IMR-90 (cell line): Measurements from ENCODE around the gene SLC34A3. TPM values are rescaled to one million over a fixed set of nuclear protein-coding genes. Genes with fewer than 3 reads are reported as not detected.

ENCODE experiments used
- ATAC-seq: fragments of 200-7000 bp; cut with Tn5 transposase; 2 replicates; pipeline ENCODE4 v1.9.1; 2020; ENCODE audit warnings: low read depth, mild to moderate bottlenecking, moderate library complexity
- BruUV-seq: library from RNA; stranded (reverse); fragments of 400-500 nt; replicated peaks from 2 replicates; lab custom pipeline; 2021; lab: Mats Ljungman, UMichigan
- CTCF ChIA-PET: fragments of 300-600 bp; formaldehyde crosslinking; extraction: SDS; loops from one replicate; lab custom pipeline; 2021; ENCODE audit warnings: antibody characterized with exemption; lab: Yijun Ruan, JAX
- POLR2A ChIA-PET: fragments of 300-600 bp; sonication (Branson Sonifier 250); formaldehyde crosslinking; loops from one replicate; lab custom pipeline; 2022; ENCODE audit warnings: antibody characterized with exemption; ENCODE audit not compliant: unreplicated experiment; lab: Charles Lee
- DNase-seq: peaks from one replicate; pipeline ENCODE4 v3.0.0; 2013
- H2AFZ ChIP-seq: replicated peaks from 2 replicates; pipeline ENCODE3; 2013; ENCODE audit warnings: low read length, mild to moderate bottlenecking; ENCODE audit not compliant: poor library complexity
- H2AK5ac ChIP-seq: 2 replicates; pipeline ENCODE4 v1.6.1; 2013; ENCODE audit warnings: low read depth, low read length, inconsistent platforms
- H2AK9ac ChIP-seq: replicated peaks from 2 replicates; pipeline ENCODE3; 2013; ENCODE audit warnings: mild to moderate bottlenecking, low read depth, low read length, moderate library complexity; ENCODE audit not compliant: poor library complexity
- H2BK120ac ChIP-seq: 2 replicates; pipeline ENCODE4 v1.6.1; 2013; ENCODE audit warnings: low read depth, low read length, inconsistent platforms
- H2BK15ac ChIP-seq: 3 replicates; pipeline ENCODE4 v1.6.1; 2013; ENCODE audit warnings: low read depth, low read length, inconsistent platforms
- H2BK20ac ChIP-seq: 2 replicates; pipeline ENCODE4 v1.6.1; 2013; ENCODE audit warnings: low read depth, mild to moderate bottlenecking, inconsistent platforms, low read length, moderate library complexity
- H2BK5ac ChIP-seq: 2 replicates; pipeline ENCODE4 v1.6.1; 2013; ENCODE audit warnings: mild to moderate bottlenecking, low read depth, low read length, inconsistent platforms; ENCODE audit not compliant: poor library complexity, severe bottlenecking
- H3K14ac ChIP-seq: replicated peaks from 2 replicates; pipeline ENCODE4 v1.6.1; 2013; ENCODE audit warnings: low read depth, low read length, inconsistent platforms
- H3K18ac ChIP-seq: 2 replicates; pipeline ENCODE4 v1.6.1; 2013; ENCODE audit warnings: low read depth, low read length, control low read depth
- H3K23ac ChIP-seq: 2 replicates; pipeline ENCODE4 v1.6.1; 2013; ENCODE audit warnings: low read depth, low read length, inconsistent platforms
- H3K27ac ChIP-seq: 2 replicates; pipeline ENCODE4 v1.5.1; 2013; ENCODE audit warnings: mild to moderate bottlenecking, control low read depth, low read length; ENCODE audit not compliant: insufficient read depth
- H3K27me3 ChIP-seq: 2 replicates; pipeline ENCODE4 v1.6.1; 2013; ENCODE audit warnings: low read length; ENCODE audit not compliant: control insufficient read depth, insufficient read depth
- H3K36me3 ChIP-seq: 2 replicates; pipeline ENCODE4 v1.6.1; 2013; ENCODE audit warnings: low read length, mixed read lengths; ENCODE audit not compliant: control insufficient read depth, insufficient read depth
- H3K4ac ChIP-seq: 2 replicates; pipeline ENCODE4 v1.6.1; 2013; ENCODE audit warnings: low read depth, low read length, inconsistent platforms
- H3K4me1 ChIP-seq: 2 replicates; pipeline ENCODE4 v1.6.1; 2013; ENCODE audit warnings: low read length, mixed read lengths; ENCODE audit not compliant: control insufficient read depth, insufficient read depth
- H3K4me2 ChIP-seq: 2 replicates; pipeline ENCODE4 v1.6.1; 2013; ENCODE audit warnings: low read depth, mild to moderate bottlenecking, control low read depth, low read length, moderate library complexity
- H3K4me3 ChIP-seq: 2 replicates; pipeline ENCODE4 v1.5.1; 2013; ENCODE audit warnings: low read depth, mild to moderate bottlenecking, control low read depth, low read length, moderate library complexity; ENCODE audit not compliant: insufficient read depth
- H3K56ac ChIP-seq: 2 replicates; pipeline ENCODE4 v1.6.1; 2013; ENCODE audit warnings: low read length, inconsistent platforms; ENCODE audit not compliant: insufficient read depth; ENCODE audit errors: extremely low read depth
- H3K79me1 ChIP-seq, 2 experiments: 2 replicates each; pipeline ENCODE4 v1.6.1; 2013; ENCODE audit warnings: low read length in 2 of 2, inconsistent platforms in 1 of 2, low read depth in 1 of 2
- H3K9ac ChIP-seq: 2 replicates; pipeline ENCODE4 v1.6.1; 2013; ENCODE audit warnings: low read depth, low read length, control low read depth
- H3K9me1 ChIP-seq: 2 replicates; pipeline ENCODE4 v1.6.1; 2013; ENCODE audit warnings: low read length, inconsistent platforms; ENCODE audit not compliant: insufficient read depth
- H3K9me3 ChIP-seq: 2 replicates; pipeline ENCODE4 v1.6.1; 2013; ENCODE audit warnings: low read length; ENCODE audit not compliant: control insufficient read depth, insufficient read depth
- H4K20me1 ChIP-seq: 2 replicates; pipeline ENCODE4 v1.6.1; 2013; ENCODE audit warnings: low read length, inconsistent platforms; ENCODE audit not compliant: insufficient read depth
- H4K5ac ChIP-seq: 2 replicates; pipeline ENCODE4 v1.6.1; 2013; ENCODE audit warnings: mild to moderate bottlenecking, low read depth, low read length, control low read depth
- H4K8ac ChIP-seq, 2 experiments: 2 replicates each; pipeline ENCODE4 v1.6.1; 2013; ENCODE audit warnings: low read depth in 2 of 2, low read length in 2 of 2, control low read depth in 1 of 2, inconsistent platforms in 1 of 2
- H4K91ac ChIP-seq: 2 replicates; pipeline ENCODE4 v1.6.1; 2013; ENCODE audit warnings: low read depth, low read length, inconsistent platforms; ENCODE audit not compliant: insufficient read depth
- BHLHE40 ChIP-seq: fragments of 150-350 bp; IDR thresholded peaks from 2 replicates; pipeline ENCODE4 v1.6.1; 2016; ENCODE audit warnings: mild to moderate bottlenecking, low read depth, low read length
- WGBS, 2 experiments: methylation state at CpG; one replicate each; pipeline versions ENCODE4 v1.1.5 to v1.1.7; 2013; ENCODE audit warnings: missing lambda C conversion rate in 2 of 2; ENCODE audit not compliant: insufficient read length in 1 of 2; ENCODE audit errors: extremely low coverage in 2 of 2; 5-methylcytosine and 5-hydroxymethylcytosine counted together
- dilution Hi-C: fragments of 300-500 bp; cut with HindIII; formaldehyde crosslinking; loops from one replicate; pipeline ENCODE4 v1.14.3; 2018; ENCODE audit warnings: low sequenced_read_pairs; ENCODE audit not compliant: unreplicated experiment
- in situ Hi-C: fragments of 300-500 bp; cut with MboI; formaldehyde crosslinking; loops from 3 replicates; pipeline ENCODE4 v1.14.3; 2019; ENCODE audit warnings: low sequenced_read_pairs, inconsistent platforms, mixed read lengths
- intact Hi-C: fragments of 100-400 bp; cut with micrococcal nuclease; formaldehyde crosslinking; loops from 2 replicates; pipeline ENCODE4 v1.10.0; 2022
- polyA plus RNA-seq, 3 experiments: library from polyadenylated mRNA; depleted of rRNA; stranded (reverse); fragments of >200 nt; gene quantifications; 2 replicates each; pipeline ENCODE4 v1.2.3, GENCODE V29; 2012; ENCODE audit warnings: low replicate concordance in 1 of 3
- total RNA-seq: library from RNA; depleted of rRNA; stranded (reverse); fragments of >200 nt; gene quantifications from 2 replicates; pipeline ENCODE4 v1.2.3, GENCODE V29; 2012

SLC34A3 gene
- total and polyA plus RNA-seq, 2 of the 4 experiments (the other 2 are of a cell fraction): not detected

- H3K4me2 ChIP-seq: no peak overlapping the region
- peak overlapping the region; percentile 61 for H2AFZ ChIP-seq
- H3K9me3 ChIP-seq: no peaks in the 10 kb centered on the region
- dilution Hi-C loops: no loop called here
- intact Hi-C loops: no loop called here
- H4K91ac ChIP-seq: no peak overlapping the region
- H2BK20ac ChIP-seq: no peak overlapping the region
- peaks cover 3% of the 10 kb centered on the region; the same call in 1 of the 2 replicates for H3K9me1 ChIP-seq
- H3K4me3 ChIP-seq: no peak overlapping the region
- ChIA-PET CTCF (no interaction called here), POLR2A (no interaction called here)
- ATAC-seq: no peak
- H3K18ac ChIP-seq: no peak overlapping the region
- peaks cover 0 to 4% of the 10 kb centered on the region in 2 experiments; a peak in 1 of 4 replicates for H3K79me1 ChIP-seq
- 91% methylated on average over 11 of the region's 30 CpGs; no CpG with 5 or more reads in 1 of the 2 experiments for WGBS, 2 experiments
- H3K23ac ChIP-seq: no peak overlapping the region
- H2BK15ac ChIP-seq: no peak overlapping the region
- BruUV-seq: no TSS peak
- no peak overlapping the region for H3K9ac ChIP-seq
- H2BK120ac ChIP-seq: no peak overlapping the region
- H3K36me3 ChIP-seq: peaks cover 16% of the 10 kb centered on the region
- no peaks in the 10 kb centered on the region for H3K27me3 ChIP-seq
- peaks cover 14% of the 10 kb centered on the region for H3K4me1 ChIP-seq
- H3K27ac ChIP-seq: no peak overlapping the region; the same call in 1 of the 2 replicates
- H4K8ac ChIP-seq: no peak overlapping the region; a peak in 1 of 4 replicates
- in situ Hi-C loops: no loop called here
- no peak for TF ChIP-seq BHLHE40
- no peak overlapping the region for H3K4ac ChIP-seq
- H2BK5ac ChIP-seq: no peak overlapping the region
- no peak overlapping the region for H3K14ac ChIP-seq
- no peak for DNase-seq
- no peak overlapping the region for H2AK9ac ChIP-seq
- H2AK5ac ChIP-seq: no peak overlapping the region
- no peak overlapping the region for H3K56ac ChIP-seq
- no peak overlapping the region for H4K5ac ChIP-seq
- no peaks in the 10 kb centered on the region for H4K20me1 ChIP-seq
These were observed 12.4 kb upstream of the SLC34A3 start for GRCh38 chr9:137218212-137218753.
